IPS-NIHi7 (cell line): Measurements from ENCODE around the gene OSBPL7.

Experiments used
- DNase-seq: peaks from one replicate; pipeline ENCODE4 v3.0.0; 2012; ENCODE audit warnings: mixed read lengths; ENCODE audit errors: extremely low spot score

The OSBPL7 gene

DNA sequence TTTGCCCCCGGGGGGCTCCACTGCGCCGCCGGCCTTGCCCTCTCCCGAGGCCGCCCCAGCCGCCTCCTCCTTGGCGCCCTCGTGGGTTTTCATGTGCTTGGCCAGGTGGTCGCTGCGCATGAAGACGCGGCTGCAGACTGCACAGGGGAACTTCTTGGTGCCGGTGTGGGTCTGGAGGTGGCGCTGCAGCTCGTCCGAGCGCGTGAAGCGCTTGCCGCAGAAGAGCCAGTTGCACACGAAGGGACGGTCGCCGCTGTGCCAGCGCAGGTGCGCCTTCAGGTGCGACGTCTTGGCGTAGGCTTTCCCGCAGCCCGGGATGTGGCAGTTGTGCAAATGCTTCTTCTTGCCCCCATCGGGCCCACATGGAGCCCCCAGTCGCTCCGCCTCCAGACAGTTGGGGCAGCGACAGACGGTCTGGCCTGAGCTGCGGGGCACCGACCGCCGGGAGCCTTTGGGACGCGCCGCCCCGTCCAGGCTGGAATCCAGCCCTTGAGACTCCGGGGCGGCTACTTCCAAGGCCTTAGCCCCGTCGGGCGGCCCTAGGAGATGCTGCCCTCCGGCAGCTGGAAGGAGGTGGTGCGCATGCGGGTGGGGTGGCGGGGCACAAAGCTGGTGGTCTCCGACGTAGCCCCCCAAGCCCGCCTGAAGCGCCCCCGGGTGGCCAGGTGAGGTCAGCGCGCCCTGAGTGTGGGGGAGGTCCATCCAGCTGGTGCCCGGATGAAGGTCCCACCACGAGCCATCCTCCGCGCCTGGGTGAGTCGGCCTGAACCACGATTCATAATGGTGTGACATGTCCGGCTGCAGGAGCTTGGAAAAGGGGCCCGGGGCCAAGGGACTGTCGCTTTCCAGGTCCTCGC lies 26.0 kb upstream of the OSBPL7 start:
- peak; percentile 54 for DNase-seq

DNA sequence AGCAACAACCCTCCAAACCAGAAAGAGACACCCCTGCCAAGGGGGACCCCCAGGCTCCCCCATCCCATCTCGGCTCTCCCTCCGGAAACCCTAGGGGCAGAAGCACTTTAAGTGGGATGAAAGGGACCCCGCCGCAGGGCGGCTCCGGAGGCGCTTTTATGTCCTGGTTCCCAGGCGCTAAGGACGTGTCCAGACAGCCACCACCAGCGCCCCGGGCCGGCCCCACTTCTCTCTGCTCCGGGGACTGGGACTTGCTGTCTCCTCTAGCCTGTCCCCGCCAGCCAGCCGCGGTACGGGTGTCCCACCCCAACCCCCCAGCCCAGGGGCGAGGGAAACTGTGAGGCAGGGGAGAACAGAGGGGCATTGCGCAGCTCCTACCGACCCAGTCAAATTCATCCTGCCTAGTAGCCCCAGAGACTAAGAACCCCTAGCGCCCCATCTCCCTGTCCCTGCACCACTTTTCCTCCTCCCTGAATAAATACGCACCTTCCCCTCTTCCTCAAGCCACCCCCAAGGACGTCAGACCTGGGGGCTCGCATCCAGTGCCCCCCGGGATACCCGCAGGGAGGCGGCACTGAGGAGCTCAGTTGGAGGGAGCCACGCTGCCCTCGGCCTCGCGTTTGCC lies 25.2 kb upstream of the OSBPL7 start:
- DNase-seq: no peak

DNA sequence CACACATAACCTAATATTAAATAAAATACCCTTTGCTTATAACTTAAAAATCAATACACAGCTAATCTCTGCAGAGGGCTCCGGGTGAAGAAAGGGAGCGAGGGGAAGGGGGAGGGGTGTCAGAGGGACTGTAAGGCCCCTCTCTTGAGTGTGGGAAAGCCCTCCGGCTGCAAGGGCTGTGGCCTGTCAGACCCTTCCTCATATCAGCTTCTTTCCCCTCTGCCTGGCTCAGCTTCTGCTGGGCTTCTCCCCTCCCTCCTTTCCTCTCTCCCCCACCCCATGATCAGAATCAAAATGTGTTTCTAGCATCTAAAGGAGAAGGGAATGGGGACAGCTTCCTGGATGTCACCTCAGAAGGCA lies 24.1 kb upstream of the OSBPL7 start:
- DNase-seq: no peak

DNA sequence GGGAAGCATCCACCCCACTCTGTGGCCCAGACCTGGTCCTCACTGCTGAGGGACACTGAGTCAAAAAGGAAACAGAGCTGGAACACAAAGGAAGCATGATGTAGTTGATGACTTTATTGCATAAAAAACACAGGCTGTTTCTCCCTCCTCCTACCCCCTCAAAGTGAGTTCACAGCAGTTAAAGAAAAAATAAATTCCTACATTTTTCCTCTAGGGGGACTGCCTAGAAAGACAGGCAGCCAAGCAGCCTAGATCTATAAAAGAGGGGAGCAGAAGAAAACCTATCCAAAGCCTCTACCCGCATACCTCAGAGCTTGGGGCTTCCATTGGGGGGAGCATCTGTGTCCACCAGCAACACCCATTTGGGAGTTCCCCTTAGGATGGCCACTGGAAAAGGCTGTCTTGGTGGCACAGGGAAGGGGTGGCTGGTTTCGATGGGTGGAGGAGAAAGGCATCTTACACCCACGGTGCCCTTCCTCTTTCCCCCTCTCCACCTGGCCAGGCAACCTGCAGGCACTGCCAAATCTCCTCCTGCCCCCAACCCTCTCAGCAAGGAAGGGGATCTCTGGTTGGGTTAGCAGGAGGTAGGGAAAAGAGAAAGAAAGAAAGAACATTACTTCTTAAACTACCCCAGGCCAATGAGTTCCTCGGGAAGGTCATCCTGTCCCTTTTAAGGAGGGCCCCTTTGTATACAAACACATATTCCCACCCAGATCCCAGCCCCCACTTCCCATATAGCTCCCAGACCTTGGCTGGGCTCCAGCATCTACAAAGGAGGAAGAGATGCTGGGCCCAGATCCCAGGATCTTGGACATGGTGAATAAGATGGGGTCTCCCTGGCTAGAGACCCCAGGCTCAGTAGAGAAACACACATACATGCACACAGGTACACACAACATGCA lies 23.5 kb upstream of the OSBPL7 start:
- no peak for DNase-seq

DNA sequence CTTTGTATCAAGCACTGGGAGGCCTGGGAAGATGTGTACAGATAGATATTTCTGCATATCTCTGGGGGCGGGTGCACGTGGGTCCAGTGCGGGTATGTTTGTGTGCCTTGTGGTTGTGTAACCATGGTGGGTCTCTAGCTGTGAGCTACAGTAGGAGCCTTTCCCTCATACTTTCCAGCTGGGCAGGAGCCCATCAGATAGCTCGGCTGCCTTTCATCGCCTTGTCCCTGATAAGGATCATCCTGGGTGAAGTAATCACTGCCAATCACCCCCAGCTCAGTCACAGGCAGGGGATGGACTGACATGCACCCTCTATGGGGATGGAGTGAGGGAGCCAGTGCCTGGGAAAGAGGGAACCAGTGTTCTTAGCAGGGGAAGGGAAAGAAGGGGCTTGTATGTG lies 22.6 kb upstream of the OSBPL7 start:
- DNase-seq: no peak

DNA sequence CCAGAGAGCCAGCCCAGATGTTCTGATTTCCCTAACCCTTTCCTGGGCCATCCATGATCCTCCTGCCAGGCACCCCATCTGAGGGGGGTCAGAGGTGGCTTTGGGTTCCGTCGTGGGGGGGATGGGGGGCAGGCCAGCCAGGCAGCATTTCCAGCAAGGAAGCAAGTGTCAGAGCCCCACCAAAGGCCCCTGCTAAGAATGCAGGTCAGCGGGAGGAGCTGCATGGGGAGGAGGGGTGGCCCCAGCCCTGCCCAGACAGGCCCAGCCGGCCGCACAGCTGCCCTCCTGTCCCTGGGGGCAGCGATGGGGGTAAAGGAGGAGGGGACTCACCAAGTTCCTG lies 21.8 kb upstream of the OSBPL7 start:
- DNase-seq: no peak

DNA sequence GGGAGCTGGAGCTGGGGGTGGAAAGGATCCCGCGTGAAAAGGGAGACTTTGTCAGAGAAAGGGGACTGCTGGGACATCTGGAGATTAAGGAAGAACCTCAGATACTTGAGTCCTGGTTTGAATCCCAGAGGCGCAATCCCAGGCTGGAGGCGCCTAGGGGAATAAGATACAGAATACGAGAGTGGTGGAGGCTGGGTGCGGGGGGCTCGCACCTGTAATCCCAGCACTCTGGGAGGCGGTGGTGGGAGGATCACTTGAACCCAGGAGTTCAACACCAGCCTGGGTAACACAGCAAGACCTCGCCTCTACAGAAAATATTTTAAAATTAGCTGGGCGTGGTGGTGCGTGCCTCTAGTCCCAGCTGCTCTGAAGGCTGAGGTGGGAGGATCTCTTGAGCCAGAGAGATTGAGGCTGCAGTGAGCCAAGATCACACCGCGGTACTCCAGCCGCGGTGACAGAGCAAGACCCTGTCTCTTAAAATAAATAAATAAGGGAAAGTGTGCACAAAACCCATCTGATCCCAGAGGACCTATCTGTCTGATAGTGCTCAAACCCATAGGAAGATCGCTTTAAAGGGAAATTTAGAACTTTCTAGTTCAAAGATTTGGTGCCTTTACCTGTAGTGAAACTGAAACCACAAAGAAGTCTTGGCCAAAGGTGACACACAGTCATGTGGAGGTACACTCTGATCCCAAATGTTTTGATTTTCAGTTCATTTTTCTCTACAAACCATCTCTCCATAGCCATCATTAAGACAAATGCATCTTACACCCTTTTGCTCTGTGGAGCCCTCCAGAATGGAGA lies 20.1 kb upstream of the OSBPL7 start:
- no peak for DNase-seq

DNA sequence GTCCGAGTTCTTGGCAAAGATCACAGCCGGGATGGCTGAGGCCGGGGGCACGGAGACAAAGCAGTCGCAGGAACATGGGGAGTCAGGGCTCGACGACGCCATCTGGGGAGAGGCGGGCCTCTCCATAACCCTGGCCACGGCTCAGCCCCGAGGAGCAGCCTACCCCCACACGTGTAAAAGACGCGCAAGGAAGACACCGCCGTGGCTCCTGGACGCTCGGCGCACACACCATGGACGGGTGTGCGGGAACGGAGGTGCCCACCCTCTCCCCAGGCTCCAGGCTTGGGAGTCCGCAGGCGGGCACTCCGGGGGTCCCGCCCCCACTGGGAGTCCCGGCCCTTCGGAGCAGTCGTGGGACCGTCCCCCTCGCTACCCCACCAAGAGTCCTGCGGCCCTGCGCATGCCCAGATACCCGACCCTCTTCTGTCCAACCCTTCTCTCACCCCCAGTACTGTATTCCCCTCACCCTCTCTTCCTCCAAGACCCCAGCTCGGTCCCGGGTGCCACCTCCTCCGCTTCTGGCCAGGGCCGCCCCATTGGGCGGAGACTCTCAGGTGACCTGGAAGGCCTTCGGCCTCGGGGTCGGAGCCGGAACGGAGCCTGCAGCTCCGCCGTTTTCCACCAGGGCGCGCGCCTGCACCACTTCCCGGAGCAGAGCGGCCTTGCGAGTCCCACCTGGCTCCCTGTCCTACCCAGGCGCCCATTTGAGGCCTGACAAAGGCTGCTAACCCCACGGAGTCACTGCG lies 19.3 kb upstream of the OSBPL7 start, which contains the start of gene SCRN2:
Gene SCRN2, minus strand, starts transcription at position 532 of the 746 bp plus-strand sequence. Its CDS starts 430 bp downstream, at position 102.
- peak; percentile 95 for DNase-seq

DNA sequence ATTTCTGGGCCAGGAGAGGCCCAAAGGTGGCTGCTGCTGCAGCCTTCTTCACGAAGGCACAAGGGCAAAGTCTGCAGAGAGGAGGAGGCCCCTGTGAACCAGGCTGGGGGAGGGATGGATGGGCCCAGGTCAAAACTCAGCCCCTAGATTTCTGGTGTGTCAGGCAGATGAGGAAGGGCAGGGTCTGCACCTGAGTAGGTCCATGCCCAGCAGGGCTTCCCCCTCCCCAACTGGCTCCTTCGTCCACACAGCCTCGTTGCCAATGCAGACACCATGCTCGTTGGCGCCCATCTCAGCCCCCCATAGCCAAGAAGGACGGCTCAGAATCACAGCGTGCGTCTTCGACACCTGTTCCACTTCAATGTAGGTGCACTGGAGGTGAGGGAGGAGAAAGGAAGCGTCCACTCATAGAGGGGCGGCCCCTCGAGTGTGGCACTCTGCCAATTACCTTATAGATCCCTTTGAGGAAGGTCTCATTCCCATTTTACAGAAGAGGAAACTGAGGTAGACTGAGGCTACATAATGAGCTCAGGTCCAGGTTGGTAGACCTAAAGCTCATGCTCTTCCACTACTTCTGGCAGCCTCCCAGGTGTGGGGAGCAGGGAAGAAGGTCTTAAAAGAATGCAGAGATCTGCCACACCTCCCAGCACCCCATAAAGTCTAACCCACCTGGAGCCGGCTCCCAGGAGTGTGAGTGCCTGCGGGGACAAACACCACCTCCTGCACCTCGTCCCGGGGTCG lies 18.6 kb upstream of the OSBPL7 start:
- DNase-seq: no peak

DNA sequence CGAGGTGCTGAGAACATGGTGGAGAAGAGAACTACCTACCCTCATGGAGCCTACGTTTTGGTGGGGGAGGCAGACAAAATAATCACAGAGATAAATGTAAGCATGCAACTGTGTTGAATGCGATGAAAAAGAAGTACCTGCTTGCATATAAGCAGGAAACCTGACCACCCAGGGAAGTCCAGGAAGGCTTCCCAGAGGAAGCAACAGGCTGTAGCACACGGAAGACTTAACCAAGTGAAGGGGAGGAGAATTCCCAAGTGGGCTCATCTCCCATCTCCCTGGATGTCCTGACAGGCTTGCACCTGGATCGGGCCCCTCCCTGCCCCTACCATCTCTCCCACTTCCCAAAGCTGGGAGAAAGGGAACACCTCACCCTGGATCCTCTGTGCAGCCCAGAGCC lies 17.5 kb upstream of the OSBPL7 start:
- DNase-seq: no peak

DNA sequence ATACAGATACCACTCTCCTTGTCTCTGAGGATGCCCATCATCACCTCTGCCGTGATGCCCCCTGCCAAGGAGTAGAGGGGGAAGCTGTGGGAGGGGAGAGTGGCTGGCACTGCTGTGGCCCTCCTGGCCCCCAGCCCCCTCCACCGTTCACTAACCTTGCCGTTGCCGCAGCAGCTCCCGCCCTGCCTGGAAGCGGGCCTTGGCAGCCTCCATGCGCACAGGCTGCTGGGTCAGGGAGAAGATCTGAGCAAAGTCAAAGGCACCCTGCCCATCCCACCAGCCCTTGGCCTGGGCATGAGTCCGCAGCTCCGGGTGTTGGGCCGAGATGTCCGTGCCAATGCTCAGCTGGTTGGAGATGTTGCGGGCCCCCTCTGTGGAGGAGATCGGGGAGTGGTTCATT lies 17.0 kb upstream of the OSBPL7 start:
- DNase-seq: no peak

DNA sequence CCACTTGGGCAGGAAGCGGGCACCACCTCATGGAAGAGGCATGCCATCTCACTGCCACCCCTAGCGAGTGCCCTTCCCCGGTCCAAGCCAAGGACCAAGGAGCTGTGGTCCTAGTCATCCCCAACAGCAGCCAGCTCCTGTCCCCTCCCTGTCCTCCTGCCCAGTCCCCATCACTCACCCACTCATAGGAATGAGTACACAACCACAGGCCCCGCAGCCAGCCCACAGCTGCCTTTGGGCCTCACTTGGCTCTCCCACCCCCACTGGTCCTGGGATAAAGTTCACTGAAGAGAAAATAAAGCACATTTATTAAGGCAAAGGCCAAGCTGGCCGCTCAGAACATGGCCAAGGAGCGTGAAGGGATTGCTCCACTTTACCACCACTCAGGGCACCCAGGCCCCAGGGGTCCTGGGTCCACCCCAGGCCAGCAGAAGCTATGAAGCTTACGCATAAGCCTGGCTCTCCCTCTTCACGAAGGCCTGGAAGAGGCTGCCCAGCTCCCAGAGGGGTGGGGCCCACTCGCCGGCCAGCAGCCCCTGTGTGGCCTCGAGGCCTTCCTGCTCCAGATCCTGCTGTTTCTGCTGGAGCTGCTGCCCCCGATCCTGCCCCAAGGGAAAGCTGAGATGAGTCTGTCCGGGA lies 15.9 kb upstream of the OSBPL7 start:
- no peak for DNase-seq

DNA sequence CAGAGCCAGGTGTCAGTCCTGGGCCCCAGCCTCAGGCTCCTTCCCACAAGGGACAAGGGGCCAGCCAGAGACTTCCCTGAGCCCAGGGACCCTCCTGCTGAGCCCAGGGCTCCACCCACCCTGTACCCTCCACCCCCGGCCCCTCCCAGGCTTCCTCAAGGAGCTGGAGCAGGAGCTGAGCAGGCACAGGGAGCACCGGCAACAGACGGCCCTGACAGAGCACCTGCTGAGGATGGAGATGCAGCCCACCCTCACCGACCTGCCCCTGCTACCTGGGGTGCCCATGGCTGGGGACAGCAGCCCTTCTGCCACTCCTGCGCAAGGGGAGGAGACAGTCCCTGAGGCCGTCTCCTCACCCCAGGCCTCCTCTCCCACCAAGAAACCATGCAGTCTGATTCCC lies 15.0 kb upstream of the OSBPL7 start:
- DNase-seq: no peak

DNA sequence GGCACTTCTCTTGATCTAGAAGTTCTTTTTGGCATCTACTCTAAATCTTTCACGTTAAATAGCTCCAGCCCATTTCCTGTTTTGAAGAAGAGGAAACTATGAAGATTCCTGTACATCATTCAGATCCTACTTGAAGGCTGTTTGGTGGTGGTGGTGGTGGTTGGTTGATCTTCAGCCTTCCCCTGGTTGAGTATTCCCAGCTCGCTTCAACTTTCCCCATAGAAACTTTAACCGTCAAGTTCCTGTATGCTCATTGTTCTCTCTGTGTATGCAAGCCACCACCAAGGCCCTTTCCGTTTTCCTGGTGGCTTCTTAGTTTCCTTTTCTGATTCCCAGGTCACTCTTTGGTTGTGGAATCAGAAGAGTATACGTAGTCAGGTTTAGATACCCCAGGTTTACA lies 13.2 kb upstream of the OSBPL7 start:
- no peak for DNase-seq

DNA sequence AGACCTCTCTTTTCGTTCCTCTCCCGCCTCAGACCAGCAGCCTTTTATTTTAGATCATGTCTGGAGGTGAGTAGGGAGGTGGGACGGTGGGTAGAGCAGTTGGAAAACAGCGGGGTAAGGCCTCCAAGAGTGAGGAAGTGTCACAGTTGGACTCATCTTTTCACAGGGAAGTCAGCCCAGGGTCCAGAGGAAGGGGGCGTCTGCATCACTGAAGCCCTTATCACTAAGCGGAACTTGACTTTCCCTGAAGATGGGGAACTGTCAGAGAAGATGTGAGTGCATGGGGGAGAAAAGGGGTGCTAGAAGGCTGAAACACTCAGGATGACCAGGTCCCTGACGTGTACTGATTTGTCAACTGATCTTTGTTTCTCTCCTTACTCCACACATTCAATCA lies 10.3 kb upstream of the OSBPL7 start:
- DNase-seq: no peak

DNA sequence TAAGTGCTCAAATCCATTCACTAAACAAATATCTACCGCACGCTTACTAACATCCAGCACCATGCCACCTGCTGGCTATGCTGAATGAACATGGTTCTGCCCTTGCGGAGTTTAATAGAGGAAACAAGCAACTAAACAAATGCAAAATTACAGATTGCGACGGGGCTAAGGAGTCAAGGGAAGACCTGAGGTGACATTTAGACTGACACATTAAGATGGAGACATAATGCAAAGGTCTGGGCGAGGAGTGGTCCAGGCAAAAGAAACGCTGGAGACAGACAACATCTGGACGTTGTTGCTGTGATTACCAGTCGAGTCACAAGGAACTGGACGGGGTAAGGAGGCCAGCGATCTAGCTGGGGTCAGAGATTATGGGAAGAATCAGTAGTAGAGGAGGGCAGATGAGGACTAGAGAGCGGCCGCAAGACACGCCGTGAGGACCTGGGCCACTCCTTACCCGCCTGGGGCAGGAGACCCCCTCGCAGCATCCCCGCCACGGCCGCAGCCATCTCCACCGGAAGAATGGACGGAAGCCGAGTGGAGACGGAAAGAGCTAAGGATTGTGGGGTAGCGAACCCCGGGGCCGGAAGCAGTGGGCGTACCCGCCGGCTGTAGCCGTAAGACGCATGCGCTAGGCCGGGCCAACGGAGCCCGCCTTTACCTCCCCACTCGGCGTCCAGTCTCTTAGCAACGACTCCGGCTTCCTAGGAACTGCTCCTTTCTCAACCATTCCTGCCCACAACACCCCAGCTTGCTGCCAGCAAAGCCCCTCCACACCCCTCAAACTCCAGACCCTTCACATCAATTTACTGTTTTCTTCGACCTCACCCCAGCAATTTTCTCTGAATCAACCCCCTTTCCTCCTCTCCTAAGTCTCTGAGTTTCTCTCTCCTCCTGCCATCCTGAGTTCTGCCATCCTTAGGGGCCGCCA lies 9.7 kb upstream of the OSBPL7 start, which contains the start of the genes LRRC46 and MRPL10:
Gene LRRC46, plus strand, starts transcription at position 668 of the 931 bp plus-strand sequence. CDS start 320 bp downstream, outside the sequence.
Gene MRPL10, minus strand, starts transcription at position 539 of the 931 bp plus-strand sequence. Its CDS starts 30 bp downstream, at position 509.
- peak; percentile 100 for DNase-seq

DNA sequence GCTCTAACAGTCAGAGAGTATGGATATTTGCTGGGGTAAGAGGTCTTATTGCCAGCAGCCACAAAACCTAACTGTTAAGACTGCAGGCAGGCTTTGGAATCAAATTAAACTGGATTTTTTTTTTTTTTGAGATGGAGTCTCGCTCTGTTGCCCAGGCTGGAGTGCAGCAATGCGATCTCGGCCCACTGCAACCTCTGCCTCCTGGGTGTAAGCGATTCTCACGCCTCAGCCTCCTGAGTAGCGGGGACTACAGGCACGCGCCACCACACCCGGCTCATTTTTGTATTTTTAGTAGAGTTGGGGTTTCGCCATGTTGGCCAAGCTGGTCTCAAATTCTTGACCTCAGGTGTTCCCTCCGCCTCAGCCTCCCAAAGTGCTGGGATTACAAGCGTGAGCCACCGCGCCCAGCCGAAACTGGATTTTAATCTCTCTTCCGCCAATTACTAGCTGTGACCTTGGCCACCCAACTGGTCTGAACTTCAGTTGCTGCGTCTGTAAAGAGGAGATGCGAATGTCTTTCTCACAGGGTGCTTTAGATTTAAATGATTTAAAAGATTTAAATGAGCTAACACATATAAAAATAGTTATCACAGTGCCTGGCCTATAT lies 8.9 kb upstream of the OSBPL7 start:
- DNase-seq: no peak

DNA sequence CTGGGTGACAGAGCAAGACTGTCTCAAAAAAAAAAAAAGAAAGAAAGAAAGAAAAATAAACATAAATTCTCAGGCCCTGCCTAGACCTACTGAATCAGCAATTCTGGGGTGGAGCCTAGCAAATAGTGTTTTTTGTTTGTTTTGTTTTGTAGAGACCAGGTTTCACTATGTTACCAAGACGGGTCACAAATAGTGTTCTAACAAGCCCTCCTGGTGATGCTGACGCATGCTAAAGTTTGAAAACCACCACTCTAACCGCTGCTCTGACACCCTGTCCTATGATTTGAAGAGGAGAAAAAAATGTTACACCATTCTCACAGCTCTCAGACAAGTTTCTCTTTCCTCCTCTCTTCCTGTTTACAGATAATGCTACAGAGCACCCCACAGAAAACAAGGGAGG lies 8.3 kb upstream of the OSBPL7 start:
- no peak for DNase-seq
